Measurements from ENCODE around the gene LPA.
"Not testable (repeated sequence)": the region's sequence is repeated elsewhere in the genome, so short reads cannot be mapped to it uniquely, and the experiment has no call there.

The LPA gene

DNA sequence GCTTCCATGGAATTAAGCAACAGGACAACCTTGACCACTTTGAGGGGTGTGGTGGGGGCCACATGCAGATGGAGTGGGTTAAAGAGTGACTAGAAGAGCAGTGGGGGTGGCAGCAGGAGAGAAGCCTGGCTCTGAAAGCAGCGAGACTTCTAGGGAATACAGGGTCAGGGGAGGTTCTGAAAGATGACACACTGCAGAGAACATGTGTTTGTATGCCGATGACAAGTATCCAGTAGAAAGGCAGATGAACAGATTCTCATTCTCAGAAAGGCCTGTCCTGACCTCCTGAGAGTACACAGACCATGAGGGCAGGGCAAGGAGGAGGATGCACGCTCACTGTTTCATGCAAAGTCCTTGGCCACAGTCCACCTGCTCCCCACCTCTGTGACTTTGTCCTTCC lies 2.9 kb downstream of the LPA start:
- no peaks in the 10 kb centered on the region for H3K27me3 ChIP-seq
- TF ChIP-seq, protein P1, sequence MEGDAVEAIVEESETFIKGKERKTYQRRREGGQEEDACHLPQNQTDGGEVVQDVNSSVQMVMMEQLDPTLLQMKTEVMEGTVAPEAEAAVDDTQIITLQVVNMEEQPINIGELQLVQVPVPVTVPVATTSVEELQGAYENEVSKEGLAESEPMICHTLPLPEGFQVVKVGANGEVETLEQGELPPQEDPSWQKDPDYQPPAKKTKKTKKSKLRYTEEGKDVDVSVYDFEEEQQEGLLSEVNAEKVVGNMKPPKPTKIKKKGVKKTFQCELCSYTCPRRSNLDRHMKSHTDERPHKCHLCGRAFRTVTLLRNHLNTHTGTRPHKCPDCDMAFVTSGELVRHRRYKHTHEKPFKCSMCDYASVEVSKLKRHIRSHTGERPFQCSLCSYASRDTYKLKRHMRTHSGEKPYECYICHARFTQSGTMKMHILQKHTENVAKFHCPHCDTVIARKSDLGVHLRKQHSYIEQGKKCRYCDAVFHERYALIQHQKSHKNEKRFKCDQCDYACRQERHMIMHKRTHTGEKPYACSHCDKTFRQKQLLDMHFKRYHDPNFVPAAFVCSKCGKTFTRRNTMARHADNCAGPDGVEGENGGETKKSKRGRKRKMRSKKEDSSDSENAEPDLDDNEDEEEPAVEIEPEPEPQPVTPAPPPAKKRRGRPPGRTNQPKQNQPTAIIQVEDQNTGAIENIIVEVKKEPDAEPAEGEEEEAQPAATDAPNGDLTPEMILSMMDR (IDR thresholded peaks at IDR 0.05; ENCODE audit: low read depth, low read length) = no peak
- H3K9me3 ChIP-seq = no peaks in the 10 kb centered on the region
- H3K36me3 ChIP-seq = no peaks in the 10 kb centered on the region
- no peak overlapping the region for H3K4me3 ChIP-seq (ENCODE audit: low read depth, low read length)
- no peak for DNase-seq
- H3K4me1 ChIP-seq = no peaks in the 10 kb centered on the region

DNA sequence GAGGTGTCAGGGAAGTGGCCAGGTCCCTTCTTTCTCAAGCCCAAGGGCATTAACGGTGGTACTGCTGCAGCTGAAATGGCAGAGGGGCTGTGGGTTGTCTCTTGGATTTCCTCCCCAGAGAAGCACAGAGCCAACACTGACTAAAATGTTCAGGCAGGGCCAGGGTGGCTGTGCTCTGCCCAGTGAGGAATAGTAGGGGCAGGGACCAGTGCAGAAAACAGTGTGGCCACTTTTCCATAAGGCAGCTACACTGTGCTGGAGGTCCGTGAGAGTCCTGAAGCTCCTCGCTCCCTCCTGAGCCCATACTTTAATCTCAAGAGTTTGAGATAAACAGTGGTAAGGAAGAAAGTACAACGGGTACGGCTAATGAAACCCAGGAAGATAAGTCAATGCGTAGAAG lies 4.5 kb downstream of the LPA start:
- H3K4me1 ChIP-seq = no peaks in the 10 kb centered on the region
- no peaks in the 10 kb centered on the region for H3K36me3 ChIP-seq
- DNase-seq = no peak
- H3K27me3 ChIP-seq = no peaks in the 10 kb centered on the region
- no peaks in the 10 kb centered on the region for H3K9me3 ChIP-seq
- no peak overlapping the region for H3K4me3 ChIP-seq (ENCODE audit: low read depth, low read length)
- TF ChIP-seq, protein P1 (IDR thresholded peaks at IDR 0.05; ENCODE audit: low read depth, low read length) = no peak

DNA sequence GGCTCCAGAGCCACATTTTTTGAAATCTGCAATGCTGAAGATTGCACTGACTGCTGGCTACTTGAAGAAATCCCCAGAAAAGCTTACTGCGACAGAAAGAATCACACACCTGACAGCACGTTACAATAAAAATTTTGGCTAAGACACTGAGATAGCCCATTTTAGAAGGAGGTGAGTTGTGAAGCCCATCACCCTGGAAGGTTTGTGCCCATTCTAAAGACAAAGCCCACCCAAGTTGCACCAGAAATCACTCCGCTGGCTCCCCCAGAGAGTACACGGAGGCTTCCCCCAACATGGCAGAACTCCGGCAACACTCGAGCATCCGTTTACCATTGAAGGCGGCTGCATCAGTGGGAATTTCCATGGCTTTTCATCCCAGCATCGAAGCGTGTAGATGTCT lies 29.4 kb downstream of the LPA start:
- DNase-seq = no peak
- H3K27me3 ChIP-seq = 0 out of 2 replicates have a peak, but pooled peaks cover 3% of the 10 kb centered on the region
- TF ChIP-seq, protein P1 (IDR thresholded peaks at IDR 0.05; ENCODE audit: low read depth, low read length) = no peak
- no peaks in the 10 kb centered on the region for H3K36me3 ChIP-seq
- H3K9me3 ChIP-seq = no peaks in the 10 kb centered on the region
- no peaks in the 10 kb centered on the region for H3K4me1 ChIP-seq
- no peak overlapping the region for H3K4me3 ChIP-seq (ENCODE audit: low read depth, low read length)

DNA sequence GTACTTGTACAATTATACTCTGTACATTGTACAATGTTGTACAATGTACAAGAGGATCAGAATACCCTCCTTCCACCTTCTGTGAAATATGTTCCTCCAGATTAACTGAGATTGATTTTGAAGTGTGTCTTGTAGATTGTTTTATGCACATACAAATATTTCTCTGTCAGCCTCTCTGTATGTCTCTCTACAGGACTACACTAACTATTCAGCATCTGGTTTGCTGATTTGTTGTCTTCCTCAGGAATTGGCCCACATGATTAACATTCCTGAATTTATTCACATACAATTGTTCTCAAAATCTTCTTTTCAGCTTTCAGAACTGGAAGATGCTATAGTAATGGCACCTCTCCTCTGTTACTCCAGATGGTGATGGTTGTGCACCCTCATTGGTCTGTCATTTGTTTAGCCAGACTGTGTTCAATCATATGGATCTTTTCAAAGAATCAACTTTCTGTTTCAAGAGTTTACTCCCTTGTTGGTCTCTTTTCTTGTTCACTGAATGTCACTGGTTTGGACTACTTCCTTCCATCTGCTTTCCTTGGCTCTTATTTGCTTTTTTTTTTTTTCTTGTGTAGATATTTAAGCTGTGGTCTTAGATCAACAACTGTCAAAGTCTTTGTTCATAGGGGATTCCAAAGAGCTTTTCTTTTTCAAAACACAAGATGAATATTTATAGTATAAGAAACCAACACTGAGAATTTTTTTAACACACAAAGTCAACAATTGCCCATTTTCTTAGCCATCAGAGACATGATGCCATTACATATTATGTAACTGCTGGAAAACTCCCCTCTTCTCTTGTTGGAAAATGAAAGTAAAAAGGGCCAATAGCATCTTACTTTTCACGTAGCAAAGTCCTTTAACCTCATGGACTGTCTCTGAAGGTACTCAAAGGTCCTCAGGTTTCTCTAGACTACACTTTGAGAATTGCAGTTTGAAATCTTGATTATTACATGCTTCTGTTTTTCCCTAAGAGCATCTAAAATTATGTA lies 67.9 kb downstream of the LPA start:
- Histone ChIP-seq H3K4me1 (no peaks in the 10 kb centered on the region), H3K4me3 (ENCODE audit: low read depth, low read length) (no peak overlapping the region), H3K9me3 (no peaks in the 10 kb centered on the region), H3K27me3 (no peaks in the 10 kb centered on the region; the same call in 1 of the 2 replicates), H3K36me3 (no peaks in the 10 kb centered on the region)
- TF ChIP-seq, protein P1 (IDR thresholded peaks at IDR 0.05; ENCODE audit: low read depth, low read length) = no peak
- no peak for DNase-seq

DNA sequence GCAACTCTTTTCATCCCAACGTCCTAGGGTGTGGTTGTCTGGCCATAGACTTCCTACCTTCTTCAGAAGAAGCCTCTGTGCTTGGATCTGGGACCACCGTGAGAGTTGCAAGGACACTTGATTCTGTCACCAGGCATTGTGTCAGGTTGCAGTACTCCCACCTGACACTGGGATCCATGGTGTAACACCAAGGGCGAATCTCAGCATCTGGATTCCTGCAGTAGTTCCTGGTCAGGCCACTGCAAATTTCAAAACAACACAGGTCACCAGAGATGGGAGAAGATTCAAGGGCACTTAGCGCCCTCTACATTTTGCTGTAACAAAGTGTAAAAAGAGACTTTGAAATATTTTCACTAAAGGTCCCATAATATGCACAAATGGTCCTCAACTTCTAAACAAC lies 68.8 kb downstream of the LPA start:
- not testable (repeated sequence) for DNase-seq; H3K4me1 ChIP-seq; H3K27me3 ChIP-seq; H3K9me3 ChIP-seq; H3K4me3 ChIP-seq (ENCODE audit: low read depth, low read length); H3K36me3 ChIP-seq

DNA sequence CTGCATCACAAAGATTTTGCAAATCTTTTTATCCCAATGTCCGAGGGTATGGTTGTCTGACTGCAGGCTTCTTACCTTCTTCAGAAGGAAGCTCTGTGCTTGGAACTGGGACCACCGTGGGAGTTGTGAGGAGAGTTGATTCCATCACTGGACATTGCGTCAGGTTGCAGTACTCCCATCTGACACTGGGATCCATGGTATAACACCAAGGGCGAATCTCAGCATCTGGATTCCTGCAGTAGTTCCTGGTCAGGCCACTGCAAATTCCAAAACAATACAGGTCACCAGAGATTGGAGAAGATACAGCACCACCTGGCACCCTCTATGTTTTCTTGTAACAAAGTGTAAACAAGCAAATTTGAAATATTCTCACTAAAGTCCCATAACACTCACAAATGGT lies 77.7 kb downstream of the LPA start:
- Histone ChIP-seq H3K9me3 (no peaks in the 10 kb centered on the region), H3K4me1 (no peaks in the 10 kb centered on the region), H3K27me3 (no peaks in the 10 kb centered on the region), H3K4me3 (ENCODE audit: low read depth, low read length) (no peak overlapping the region), H3K36me3 (no peaks in the 10 kb centered on the region)
- TF ChIP-seq, protein P1 (IDR thresholded peaks at IDR 0.05; ENCODE audit: low read depth, low read length) = no peak
- no peak for DNase-seq

Measured in BE2C (cell line).